HEK293 (cell line): ENCODE results near the gene CFP.

Experiments
- AEBP2 ChIP-seq: fragments of 450-650 bp; formaldehyde crosslinking; IDR thresholded peaks from 2 replicates; pipeline ENCODE4 v1.5.1; 2016; ENCODE audit warnings: missing biosample characterization, missing genetic modification characterization, borderline replicate concordance
- INSM2 ChIP-seq: fragments of 450-650 bp; formaldehyde crosslinking; IDR thresholded peaks from 2 replicates; pipeline ENCODE4 v1.5.1; 2016; ENCODE audit warnings: missing biosample characterization, missing genetic modification characterization
- PRDM6 ChIP-seq: fragments of 450-650 bp; formaldehyde crosslinking; IDR thresholded peaks from 2 replicates; pipeline ENCODE4 v1.5.1; 2017; ENCODE audit warnings: missing biosample characterization, missing genetic modification characterization
- SP7 ChIP-seq: fragments of 450-650 bp; formaldehyde crosslinking; IDR thresholded peaks from 2 replicates; pipeline ENCODE4 v1.5.1; 2016; ENCODE audit warnings: missing biosample characterization, missing genetic modification characterization
- ZEB2 ChIP-seq: fragments of 450-650 bp; formaldehyde crosslinking; IDR thresholded peaks from 2 replicates; pipeline ENCODE4 v1.5.1; 2016; ENCODE audit warnings: missing biosample characterization, missing genetic modification characterization
- ZFHX2 ChIP-seq: fragments of 450-650 bp; formaldehyde crosslinking; conservative IDR thresholded peaks from 2 replicates; pipeline ENCODE4 v1.5.1; 2016; ENCODE audit warnings: missing biosample characterization, missing genetic modification characterization
- ZIC2 ChIP-seq: fragments of 450-650 bp; formaldehyde crosslinking; IDR thresholded peaks from 2 replicates; pipeline ENCODE4 v1.5.1; 2016; ENCODE audit warnings: missing biosample characterization, missing genetic modification characterization
- ZNF274 ChIP-seq, 2 experiments: fragments of 200-500 bp in 1 of 2; fragments of 450-650 bp in 1 of 2; sonication (Bioruptor generic) in 1 of 2; formaldehyde crosslinking in 1 of 2; IDR thresholded peaks; 2 replicates each; pipeline versions ENCODE4 v1.5.1 to v1.6.1; 2014 to 2016; ENCODE audit warnings: borderline replicate concordance in 1 of 2, inconsistent platforms in 1 of 2, low read length in 1 of 2, missing biosample characterization in 1 of 2, missing genetic modification characterization in 1 of 2
- ZNF324 ChIP-seq: fragments of 450-650 bp; formaldehyde crosslinking; IDR thresholded peaks from 2 replicates; pipeline ENCODE4 v1.5.1; 2016; ENCODE audit warnings: missing biosample characterization, missing genetic modification characterization
- ZNF423 ChIP-seq: fragments of 450-650 bp; formaldehyde crosslinking; IDR thresholded peaks from 2 replicates; pipeline ENCODE4 v1.5.1; 2016; ENCODE audit warnings: missing biosample characterization, missing genetic modification characterization
- ZNF558 ChIP-seq: fragments of 450-650 bp; formaldehyde crosslinking; IDR thresholded peaks from 2 replicates; pipeline ENCODE4 v1.5.1; 2016; ENCODE audit warnings: missing biosample characterization, missing genetic modification characterization
- ZNF610 ChIP-seq: fragments of 450-650 bp; formaldehyde crosslinking; IDR thresholded peaks from 2 replicates; pipeline ENCODE4 v1.5.1; 2016; ENCODE audit warnings: missing biosample characterization, missing genetic modification characterization, borderline replicate concordance
- ZNF626 ChIP-seq: fragments of 450-650 bp; sonication (Bioruptor Pico); formaldehyde crosslinking; IDR thresholded peaks from 2 replicates; pipeline ENCODE4 v1.5.1; 2018; ENCODE audit warnings: missing biosample characterization, missing genetic modification characterization, inconsistent platforms
- ZNF629 ChIP-seq: fragments of 450-650 bp; formaldehyde crosslinking; IDR thresholded peaks from 2 replicates; pipeline ENCODE4 v1.5.1; 2017; ENCODE audit warnings: missing biosample characterization, missing genetic modification characterization
- TF ChIP-seq, protein P1 (sequence below): IDR thresholded peaks from 2 replicates; pipeline ENCODE4 v1.6.1; 2011; ENCODE audit warnings: mild to moderate bottlenecking, low read depth, low read length, borderline replicate concordance
- TF ChIP-seq, protein P2 (sequence below): fragments of 450-650 bp; formaldehyde crosslinking; IDR thresholded peaks from 2 replicates; pipeline ENCODE4 v1.5.1; 2016; ENCODE audit warnings: missing biosample characterization, missing genetic modification characterization, borderline replicate concordance

The CFP gene

DNA sequence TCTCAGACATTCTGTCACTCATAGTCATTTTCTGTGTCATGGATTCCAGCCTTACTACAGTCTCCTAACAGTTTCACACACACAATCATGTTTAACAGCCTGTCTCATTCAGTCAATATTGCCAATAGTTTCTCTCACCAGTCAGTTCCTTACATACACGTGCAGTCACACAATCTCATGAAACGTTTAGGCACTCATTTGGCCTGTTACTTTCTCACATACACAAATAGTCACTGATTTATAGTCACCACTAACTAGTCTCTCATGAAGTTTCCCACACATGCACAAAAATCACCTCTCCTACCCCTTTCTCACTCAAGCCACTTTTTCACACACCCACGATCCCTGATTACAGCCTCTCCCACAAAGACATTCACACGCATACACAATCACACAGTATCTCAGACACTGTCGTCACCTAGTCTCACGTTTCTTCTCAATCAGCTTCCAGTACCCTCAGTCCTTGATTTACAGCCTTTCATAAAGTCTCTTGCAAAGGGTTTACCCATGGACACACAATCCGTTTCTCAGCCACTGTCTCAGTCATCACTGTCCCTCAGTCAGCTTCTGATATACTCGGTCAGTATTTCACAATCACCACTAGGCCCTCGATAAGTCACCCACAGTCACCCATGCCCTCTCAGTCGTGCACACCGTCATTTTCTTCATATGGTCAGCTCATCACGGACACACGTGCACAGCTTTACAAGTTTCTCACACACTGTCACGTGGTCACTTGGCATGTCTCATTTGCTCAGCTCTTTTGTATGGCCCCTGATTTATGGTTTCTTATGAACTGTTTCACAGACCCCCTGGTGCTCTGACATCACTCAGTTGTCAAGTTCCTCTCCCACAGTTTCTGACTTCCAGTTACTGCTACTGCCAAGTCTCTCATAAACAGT is 4.2 kb upstream of the CFP start (continued):
- TF ChIP-seq AEBP2 (tag by site-specific recombination), result no peak
- TF ChIP-seq, protein P1, sequence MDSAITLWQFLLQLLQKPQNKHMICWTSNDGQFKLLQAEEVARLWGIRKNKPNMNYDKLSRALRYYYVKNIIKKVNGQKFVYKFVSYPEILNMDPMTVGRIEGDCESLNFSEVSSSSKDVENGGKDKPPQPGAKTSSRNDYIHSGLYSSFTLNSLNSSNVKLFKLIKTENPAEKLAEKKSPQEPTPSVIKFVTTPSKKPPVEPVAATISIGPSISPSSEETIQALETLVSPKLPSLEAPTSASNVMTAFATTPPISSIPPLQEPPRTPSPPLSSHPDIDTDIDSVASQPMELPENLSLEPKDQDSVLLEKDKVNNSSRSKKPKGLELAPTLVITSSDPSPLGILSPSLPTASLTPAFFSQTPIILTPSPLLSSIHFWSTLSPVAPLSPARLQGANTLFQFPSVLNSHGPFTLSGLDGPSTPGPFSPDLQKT, result no peak
- TF ChIP-seq, protein P2, sequence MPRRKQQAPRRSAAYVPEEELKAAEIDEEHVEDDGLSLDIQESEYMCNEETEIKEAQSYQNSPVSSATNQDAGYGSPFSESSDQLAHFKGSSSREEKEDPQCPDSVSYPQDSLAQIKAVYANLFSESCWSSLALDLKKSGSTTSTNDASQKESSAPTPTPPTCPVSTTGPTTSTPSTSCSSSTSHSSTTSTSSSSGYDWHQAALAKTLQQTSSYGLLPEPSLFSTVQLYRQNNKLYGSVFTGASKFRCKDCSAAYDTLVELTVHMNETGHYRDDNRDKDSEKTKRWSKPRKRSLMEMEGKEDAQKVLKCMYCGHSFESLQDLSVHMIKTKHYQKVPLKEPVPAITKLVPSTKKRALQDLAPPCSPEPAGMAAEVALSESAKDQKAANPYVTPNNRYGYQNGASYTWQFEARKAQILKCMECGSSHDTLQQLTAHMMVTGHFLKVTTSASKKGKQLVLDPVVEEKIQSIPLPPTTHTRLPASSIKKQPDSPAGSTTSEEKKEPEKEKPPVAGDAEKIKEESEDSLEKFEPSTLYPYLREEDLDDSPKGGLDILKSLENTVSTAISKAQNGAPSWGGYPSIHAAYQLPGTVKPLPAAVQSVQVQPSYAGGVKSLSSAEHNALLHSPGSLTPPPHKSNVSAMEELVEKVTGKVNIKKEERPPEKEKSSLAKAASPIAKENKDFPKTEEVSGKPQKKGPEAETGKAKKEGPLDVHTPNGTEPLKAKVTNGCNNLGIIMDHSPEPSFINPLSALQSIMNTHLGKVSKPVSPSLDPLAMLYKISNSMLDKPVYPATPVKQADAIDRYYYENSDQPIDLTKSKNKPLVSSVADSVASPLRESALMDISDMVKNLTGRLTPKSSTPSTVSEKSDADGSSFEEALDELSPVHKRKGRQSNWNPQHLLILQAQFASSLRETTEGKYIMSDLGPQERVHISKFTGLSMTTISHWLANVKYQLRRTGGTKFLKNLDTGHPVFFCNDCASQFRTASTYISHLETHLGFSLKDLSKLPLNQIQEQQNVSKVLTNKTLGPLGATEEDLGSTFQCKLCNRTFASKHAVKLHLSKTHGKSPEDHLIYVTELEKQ (tag by site-specific recombination), result peak; percentile 46; the same call in 1 of the 2 replicates
- TF ChIP-seq ZNF626 (tag by site-specific recombination), result no peak
- TF ChIP-seq ZNF629, result peak; percentile 84
- TF ChIP-seq PRDM6 (tag by site-specific recombination), result no peak
- peak; percentile 63 for TF ChIP-seq ZIC2 (tag by site-specific recombination)
- TF ChIP-seq ZNF274 (IDR thresholded peaks at IDR 0.05; ENCODE audit: low read length), result no peak
- no peak for TF ChIP-seq ZNF274 (tag by site-specific recombination; IDR thresholded peaks at IDR 0.05; ENCODE audit: borderline replicate concordance)
- peak; percentile 65 for TF ChIP-seq ZNF423 (tag by site-specific recombination)
- TF ChIP-seq INSM2 (tag by site-specific recombination), result no peak
- no peak for TF ChIP-seq ZNF558
- peak; percentile 58 for TF ChIP-seq ZEB2
- TF ChIP-seq ZNF324 (tag by site-specific recombination), result peak; percentile 71; the same call in 1 of the 2 replicates
- TF ChIP-seq SP7 (tag by site-specific recombination), result peak; percentile 76
- TF ChIP-seq ZFHX2 (tag by site-specific recombination), result peak; percentile 99
- no peak for TF ChIP-seq ZNF610 (tag by site-specific recombination)
